GM21723 (cell line): ENCODE results near the gene ROR2.
"Not testable (repeated sequence)": the region's sequence is repeated elsewhere in the genome, so short reads cannot be mapped to it uniquely, and the experiment has no call there.

Experiments used
- ATAC-seq: cut with Tn5 transposase; IDR thresholded peaks from one replicate; pipeline ENCODE4 v1.9.1; 2021; ENCODE audit warnings: mild to moderate bottlenecking, moderate library complexity; ENCODE audit not compliant: unreplicated experiment

ROR2 gene

GRCh38 chr9:91803970-91804752 lies 145.9 kb downstream of the ROR2 start:
- ATAC-seq = no peak

DNA sequence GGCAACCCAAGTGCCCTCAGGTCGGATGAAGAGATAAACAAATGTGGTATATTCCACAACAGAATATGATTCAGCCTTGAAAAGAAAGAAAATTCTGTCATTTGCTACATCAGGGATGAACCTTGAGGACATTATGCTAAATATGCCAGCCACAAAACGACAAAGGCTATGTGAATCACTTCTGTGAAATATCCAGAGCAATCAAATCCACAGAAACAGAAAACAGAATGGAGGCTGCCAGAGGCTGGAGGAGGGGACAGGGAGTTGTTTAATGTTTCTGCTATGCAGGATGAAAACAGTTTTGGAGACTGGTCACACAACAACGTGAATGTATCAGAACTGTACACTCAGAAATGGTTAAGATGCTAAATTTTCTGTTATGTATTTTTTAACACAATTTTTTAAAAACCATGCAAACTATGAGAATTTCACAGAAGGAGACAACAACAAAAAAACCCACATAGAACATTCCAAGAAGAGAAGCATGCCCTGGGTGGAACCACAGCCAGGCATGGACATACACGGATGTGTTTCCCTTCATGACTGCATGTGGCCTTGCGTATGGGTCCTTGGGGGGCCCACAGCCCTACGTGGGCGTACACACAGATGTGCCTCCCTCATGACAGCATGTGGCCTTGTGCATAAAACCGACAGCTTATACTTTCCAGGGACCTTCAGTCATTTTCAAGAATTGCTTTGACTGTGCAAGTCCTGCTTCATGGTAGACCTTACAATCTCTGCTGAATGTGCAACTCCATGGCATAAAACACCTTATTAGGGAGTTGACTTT lies 146.7 kb downstream of the ROR2 start:
- ATAC-seq = no peak

DNA sequence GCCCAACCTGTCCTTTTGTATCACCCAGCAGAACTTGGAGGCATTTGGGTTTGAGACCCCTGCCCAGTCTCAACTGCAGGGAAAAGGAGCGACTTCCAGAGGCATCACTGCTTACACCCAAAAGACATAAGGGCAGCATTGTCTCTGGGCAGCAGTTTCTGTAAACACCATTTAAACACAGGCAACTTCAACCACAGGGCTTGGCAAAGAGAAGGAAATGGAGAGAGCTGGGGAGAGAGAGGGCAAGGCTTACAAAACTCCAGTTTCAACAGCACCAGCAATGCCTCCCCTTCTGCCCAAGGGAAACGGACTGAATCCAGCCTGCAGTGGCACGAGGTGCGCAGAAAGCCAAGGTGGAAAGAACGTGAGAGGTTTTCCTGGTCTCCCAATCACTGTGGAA lies 147.6 kb downstream of the ROR2 start:
- no peak for ATAC-seq

DNA sequence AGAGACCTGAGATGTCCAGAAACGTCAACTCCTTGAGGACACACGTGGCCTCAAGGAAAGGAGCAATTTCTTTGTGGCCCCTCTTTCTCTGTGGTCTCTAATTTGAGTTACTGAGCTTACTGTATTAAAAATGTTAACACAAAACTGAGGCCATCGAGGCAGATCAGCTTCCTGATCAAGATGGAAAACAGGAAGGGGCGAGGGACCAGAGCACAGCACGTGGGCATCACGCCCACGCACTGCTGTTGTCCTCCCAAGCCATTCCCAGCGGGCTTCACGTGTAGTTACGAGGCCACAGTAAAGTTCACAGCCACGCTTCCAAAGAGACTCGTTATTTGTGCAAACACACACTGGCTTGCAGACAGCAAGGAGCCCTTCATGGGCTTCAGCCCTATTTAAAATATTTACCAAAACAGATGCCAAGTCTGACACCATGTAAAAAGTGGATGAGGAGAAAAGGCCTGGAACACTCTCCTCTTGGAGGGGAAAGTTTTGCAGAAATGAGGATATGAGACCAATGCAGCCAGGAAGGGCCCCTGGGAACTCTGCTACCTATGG lies 149.5 kb downstream of the ROR2 start:
- ATAC-seq = no peak

- no peak for ATAC-seq
Measured at GRCh38 chr9:91799113-91799744, 150.8 kb downstream of the ROR2 start.

DNA sequence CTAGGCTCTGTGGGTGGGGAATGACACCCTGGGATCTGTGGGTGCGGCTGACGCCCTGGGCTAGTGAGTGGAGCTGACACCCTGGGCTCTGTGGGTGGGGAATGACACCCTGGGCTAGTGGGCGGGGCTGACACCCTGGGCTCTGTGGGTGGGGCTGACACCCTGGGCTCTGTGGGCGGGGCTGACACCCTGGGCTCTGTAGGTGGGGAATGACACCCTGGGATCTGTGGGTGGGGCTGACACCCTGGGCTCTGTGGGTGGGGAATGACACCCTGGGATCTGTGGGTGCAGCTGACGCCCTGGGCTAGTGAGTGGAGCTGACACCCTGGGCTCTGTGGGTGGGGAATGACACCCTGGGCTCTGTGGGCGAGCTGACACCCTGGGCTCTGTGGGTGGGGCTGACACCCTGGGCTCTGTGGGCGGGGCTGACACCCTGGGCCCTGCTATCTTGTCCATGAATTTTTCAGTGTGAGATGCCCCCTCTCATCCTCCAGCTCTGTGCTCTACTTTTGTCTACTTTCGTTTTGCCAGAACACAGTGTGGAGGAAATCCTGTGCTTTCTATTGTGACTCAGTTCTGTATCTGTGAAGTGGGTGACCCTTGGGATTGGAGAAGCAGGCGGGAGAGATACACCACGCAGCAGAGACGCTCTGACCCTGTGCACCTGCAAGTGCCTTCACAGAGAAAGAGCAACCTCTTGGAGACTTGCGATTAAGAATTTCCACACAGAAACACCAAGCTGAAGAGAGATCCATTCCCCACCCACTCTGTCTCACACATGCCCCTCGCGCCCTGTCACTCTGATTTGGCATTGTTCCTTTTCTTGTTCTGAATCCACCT lies 151.5 kb downstream of the ROR2 start:
- not testable (repeated sequence) for ATAC-seq

DNA sequence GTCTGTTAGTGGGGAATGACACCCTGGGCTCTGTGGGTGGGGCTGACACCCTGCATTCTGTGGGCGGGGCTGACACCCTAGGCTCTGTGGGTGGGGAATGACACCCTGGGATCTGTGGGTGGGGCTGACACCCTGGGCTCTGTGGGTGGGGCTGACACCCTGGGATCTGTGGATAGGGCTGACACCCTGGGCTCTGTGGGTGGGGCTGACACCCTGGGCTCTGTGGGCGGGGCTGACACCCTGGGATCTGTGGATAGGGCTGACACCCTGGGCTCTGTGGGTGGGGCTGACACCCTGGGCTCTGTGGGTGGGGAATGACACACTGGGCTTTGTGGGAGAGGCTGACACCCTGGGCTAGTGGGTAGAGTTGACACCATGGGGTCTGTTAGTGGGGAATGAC lies 152.5 kb downstream of the ROR2 start:
- not testable (repeated sequence) for ATAC-seq

- ATAC-seq = not testable (repeated sequence)
Measured at GRCh38 chr9:91796516-91796915, 153.5 kb downstream of the ROR2 start.

DNA sequence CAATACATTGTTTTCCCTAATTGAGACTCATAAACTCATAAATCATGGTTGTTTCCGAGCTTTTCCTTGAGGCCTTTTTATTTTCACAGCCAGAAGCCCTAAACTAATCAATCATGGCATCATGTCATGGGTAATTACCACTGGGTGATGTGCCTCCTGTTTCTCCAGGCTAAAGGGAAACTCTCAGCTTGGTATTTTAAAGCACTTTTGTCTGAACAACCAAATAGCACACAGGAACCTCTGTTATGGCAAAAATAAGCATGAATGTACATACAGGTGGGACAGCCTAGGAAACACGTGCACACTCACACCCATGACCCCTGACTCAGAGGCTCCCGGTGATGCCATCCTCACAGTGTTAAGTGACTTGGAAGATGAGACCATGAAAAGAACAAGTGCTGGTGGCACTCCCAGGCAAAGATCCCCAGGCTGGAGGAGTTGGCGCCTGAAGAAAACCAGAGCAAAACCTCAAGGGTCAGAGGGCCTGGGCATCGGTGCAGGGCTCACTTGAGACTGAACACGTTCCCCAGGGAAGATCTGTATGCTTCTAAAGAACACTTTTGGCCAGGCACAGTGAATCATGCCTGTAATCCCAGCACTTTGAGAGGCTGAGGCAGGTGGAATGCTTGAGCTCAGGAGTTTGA lies 154.3 kb downstream of the ROR2 start:
- no peak for ATAC-seq

GRCh38 chr9:91793371-91793770 lies 156.7 kb downstream of the ROR2 start:
- not testable (repeated sequence) for ATAC-seq

GRCh38 chr9:91790917-91791316 lies 159.1 kb downstream of the ROR2 start:
- ATAC-seq = no peak

- no peak for ATAC-seq
Measured at GRCh38 chr9:91789941-91790340, 160.1 kb downstream of the ROR2 start.

- ATAC-seq = no peak
Measured at GRCh38 chr9:91787931-91788330, 162.1 kb downstream of the ROR2 start.

GRCh38 chr9:91786132-91786896 lies 163.7 kb downstream of the ROR2 start:
- no peak for ATAC-seq

DNA sequence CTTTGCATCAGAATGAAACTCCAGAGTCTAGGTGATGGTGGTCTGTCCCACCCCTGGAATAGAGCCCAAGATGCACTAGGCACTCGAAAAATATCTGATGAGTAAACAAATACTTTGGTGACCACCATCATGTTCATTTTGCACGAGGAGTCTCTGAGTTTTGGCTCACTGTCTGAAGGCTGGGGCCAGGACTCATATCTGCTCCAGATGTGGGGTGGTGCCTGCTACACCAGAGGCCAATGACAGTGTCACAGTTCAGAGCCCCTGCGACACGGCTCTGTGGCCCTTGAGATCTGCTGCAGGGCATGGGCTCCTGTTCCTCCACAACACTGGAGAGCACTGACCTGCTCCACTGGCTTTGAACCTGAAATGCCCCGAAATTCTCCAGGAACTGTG lies 164.6 kb downstream of the ROR2 start:
- no peak for ATAC-seq

DNA sequence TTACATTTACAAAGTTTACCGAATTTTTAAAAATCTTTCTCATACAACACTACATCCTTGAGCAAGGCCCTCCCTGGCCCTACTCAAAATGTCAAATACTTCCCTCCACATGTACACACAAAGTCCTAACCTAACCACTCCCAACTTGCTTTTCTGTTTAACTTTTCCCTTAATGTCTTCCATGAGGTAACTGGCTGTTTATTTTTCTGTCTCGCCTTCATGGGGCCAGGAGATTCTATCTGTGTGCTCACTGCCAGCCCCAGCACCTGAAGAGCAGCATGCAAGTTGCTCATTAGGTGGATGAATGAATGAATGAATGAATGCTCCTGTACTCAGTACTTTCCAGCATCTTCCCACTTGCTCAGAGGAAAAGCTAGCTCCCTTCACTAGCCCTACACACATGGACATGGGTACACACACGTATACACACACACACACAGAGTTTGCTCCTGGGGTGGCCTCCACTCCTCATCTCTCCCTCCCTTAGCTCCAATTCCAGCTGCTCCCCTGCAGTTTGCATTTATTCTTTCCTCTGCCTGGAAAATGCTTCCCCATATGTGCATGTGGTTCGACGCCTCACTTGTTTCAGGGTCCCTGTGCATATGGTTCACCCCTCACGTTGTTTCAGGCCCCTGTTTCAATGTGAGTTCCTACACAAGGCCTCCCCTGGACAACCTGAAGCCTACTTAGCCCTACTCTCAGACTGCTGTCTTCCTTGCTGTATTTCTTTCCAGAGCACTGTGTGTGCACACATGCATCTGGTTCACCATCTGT lies 165.2 kb downstream of the ROR2 start:
- ATAC-seq = no peak

DNA sequence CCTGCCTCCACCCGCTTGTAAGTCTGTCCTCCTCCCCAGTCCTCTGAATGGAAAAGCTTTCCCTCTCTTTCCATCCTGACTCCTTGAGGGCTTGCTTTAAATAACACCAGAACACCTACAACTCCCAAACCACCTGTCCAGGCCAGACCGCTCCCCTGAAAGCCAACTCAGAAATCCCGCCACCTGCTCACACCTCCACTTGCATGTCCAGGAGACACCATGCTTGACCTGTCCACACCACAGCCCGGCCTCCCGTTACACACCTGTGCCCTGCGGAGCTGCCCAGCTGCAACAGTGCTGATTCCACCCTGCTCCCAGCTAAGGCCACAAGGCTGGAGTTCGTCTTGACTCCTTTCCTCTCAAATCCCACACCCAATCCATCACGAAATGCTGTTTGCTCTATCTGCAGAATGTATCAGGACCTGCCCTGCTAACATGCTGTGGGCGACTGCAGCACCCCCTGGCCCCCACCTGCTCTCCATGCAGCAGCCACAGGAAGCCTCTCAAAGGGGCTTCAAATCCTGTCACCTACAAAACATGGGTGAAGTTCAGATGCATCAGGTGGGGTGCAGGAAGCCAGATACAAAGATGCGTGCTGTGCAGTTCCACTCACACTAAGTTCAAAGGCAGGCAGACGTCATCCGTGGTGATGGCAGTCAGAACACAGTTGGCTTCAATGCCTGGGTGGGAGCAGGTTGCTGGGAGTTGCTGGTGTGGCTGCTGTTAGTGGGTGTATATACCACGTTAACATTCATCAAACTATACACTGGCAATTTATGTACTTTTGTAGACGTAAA lies 166.0 kb downstream of the ROR2 start:
- ATAC-seq = no peak

GRCh38 chr9:91783411-91783810 lies 166.6 kb downstream of the ROR2 start:
- ATAC-seq = no peak
